ENCODE data around the gene SNHG17. TPM values are rescaled to one million over a fixed set of nuclear protein-coding genes. Genes with fewer than 3 reads are reported as not detected.

Gene SNHG17
- total RNA-seq, 1 donor from 2014 or later = 8.0 TPM

GRCh38 chr20:38430679-38431325 is 4.3 kb downstream of the SNHG17 start:
- Histone ChIP-seq H3K27ac (no peak overlapping the region), H3K79me2 (ENCODE audit: low read depth) (peaks cover 94% of the 10 kb centered on the region), H3F3A (ENCODE audit: low read depth) (peaks cover 6% of the 10 kb centered on the region), H3K9me3 (ENCODE audit: low read depth) (no peaks in the 10 kb centered on the region), H3K9ac (no peak overlapping the region), H3K4me2 (no peak overlapping the region), H3K36me3 (no peaks in the 10 kb centered on the region), H3K27me3 (no peaks in the 10 kb centered on the region), H4K20me1 (ENCODE audit: low read depth) (peaks cover 89% of the 10 kb centered on the region), H3K4me1 (peaks cover 18% of the 10 kb centered on the region), H3K4me3 (no peak overlapping the region), H2AFZ (replicated peaks) (no peak overlapping the region)
- Mint-ChIP-seq H3K4me1 (peaks cover 13% of the 10 kb centered on the region), H3K9me3 (no peaks in the 10 kb centered on the region), H3K27me3 (ENCODE audit: insufficient read depth, low read depth) (peaks cover 5% of the 10 kb centered on the region), H3K27ac (no peak overlapping the region), H3K36me3 (peaks cover 66% of the 10 kb centered on the region), H3K4me3 (no peak overlapping the region)
- no peak for DNase-seq (ENCODE audit: low spot score)
- TF ChIP-seq EZH2phosphoT487 (IDR thresholded peaks at IDR 0.05) (no peak), CTCF (IDR thresholded peaks at IDR 0.05) (no peak), EZH2 (IDR thresholded peaks at IDR 0.05) (no peak)

GRCh38 chr20:38429301-38429700 is 5.8 kb downstream of the SNHG17 start:
- Mint-ChIP-seq H3K36me3 (peaks cover 72% of the 10 kb centered on the region), H3K27ac (no peak overlapping the region)

GRCh38 chr20:38428800-38429199 is 6.3 kb downstream of the SNHG17 start:
- H3F3A ChIP-seq (ENCODE audit: low read depth) = peaks cover 13% of the 10 kb centered on the region
- peaks cover 68% of the 10 kb centered on the region for H3K36me3 Mint-ChIP-seq
- no peak overlapping the region for H3K4me2 ChIP-seq
- H4K20me1 ChIP-seq (ENCODE audit: low read depth) = peaks cover 99% of the 10 kb centered on the region
- H3K4me1 Mint-ChIP-seq = peaks cover 5% of the 10 kb centered on the region
- no peak for DNase-seq (ENCODE audit: low spot score)
- no peak overlapping the region for H3K9ac ChIP-seq
- H2AFZ ChIP-seq (replicated peaks) = no peak overlapping the region
- H3K27ac ChIP-seq = no peak overlapping the region
- peaks cover 100% of the 10 kb centered on the region for H3K79me2 ChIP-seq (ENCODE audit: low read depth)
- no peaks in the 10 kb centered on the region for H3K9me3 Mint-ChIP-seq
- H3K9me3 ChIP-seq (ENCODE audit: low read depth) = no peaks in the 10 kb centered on the region
- H3K4me3 Mint-ChIP-seq = no peak overlapping the region
- no peaks in the 10 kb centered on the region for H3K27me3 ChIP-seq
- no peak overlapping the region for H3K27ac Mint-ChIP-seq
- no peak overlapping the region for H3K4me3 ChIP-seq
- TF ChIP-seq EZH2 (IDR thresholded peaks at IDR 0.05) (no peak), EZH2phosphoT487 (IDR thresholded peaks at IDR 0.05) (no peak), CTCF (IDR thresholded peaks at IDR 0.05) (no peak)
- H3K27me3 Mint-ChIP-seq (ENCODE audit: insufficient read depth, low read depth) = peaks cover 3% of the 10 kb centered on the region
- peaks cover 14% of the 10 kb centered on the region for H3K4me1 ChIP-seq
- H3K36me3 ChIP-seq = no peaks in the 10 kb centered on the region

More at GRCh38 chr20:38429301-38429700, 5.8 kb downstream of the SNHG17 start:
- H3F3A ChIP-seq (ENCODE audit: low read depth) = peaks cover 8% of the 10 kb centered on the region
- H3K4me3 ChIP-seq = no peak overlapping the region
- Mint-ChIP-seq H3K4me3 (no peak overlapping the region), H3K27me3 (ENCODE audit: insufficient read depth, low read depth) (peaks cover 3% of the 10 kb centered on the region), H3K9me3 (no peaks in the 10 kb centered on the region), H3K4me1 (peaks cover 10% of the 10 kb centered on the region)
- no peak for DNase-seq (ENCODE audit: low spot score)
- H4K20me1 ChIP-seq (ENCODE audit: low read depth) = peaks cover 100% of the 10 kb centered on the region
- no peak overlapping the region for H3K4me2 ChIP-seq
- H3K9me3 ChIP-seq (ENCODE audit: low read depth) = no peaks in the 10 kb centered on the region
- peaks cover 18% of the 10 kb centered on the region for H3K4me1 ChIP-seq
- TF ChIP-seq EZH2phosphoT487 (IDR thresholded peaks at IDR 0.05) (no peak), EZH2 (IDR thresholded peaks at IDR 0.05) (no peak), CTCF (IDR thresholded peaks at IDR 0.05) (no peak)
- no peaks in the 10 kb centered on the region for H3K27me3 ChIP-seq
- H3K79me2 ChIP-seq (ENCODE audit: low read depth) = peaks cover 100% of the 10 kb centered on the region
- H3K9ac ChIP-seq = no peak overlapping the region
- no peak overlapping the region for H3K27ac ChIP-seq
- H2AFZ ChIP-seq (replicated peaks) = no peak overlapping the region
- H3K36me3 ChIP-seq = no peaks in the 10 kb centered on the region

Data from neural progenitor cell (in vitro differentiated cells).